ENCODE results near the gene TCF3.

The TCF3 gene

GRCh38 chr19:1655131-1655981, 2.9 kb upstream of the TCF3 start:
- no peak overlapping the region for H3K4me3 ChIP-seq (replicated peaks; ENCODE audit: low read depth, low read length)
- no peak for DNase-seq (ENCODE audit: low read depth)
- no peak for TF ChIP-seq CTCF (IDR thresholded peaks at IDR 0.05; ENCODE audit: low read length, missing control alignments)

GRCh38 chr19:1654178-1654792, 1.9 kb upstream of the TCF3 start:
- no peak for TF ChIP-seq CTCF (IDR thresholded peaks at IDR 0.05; ENCODE audit: low read length, missing control alignments)
- H3K4me3 ChIP-seq (replicated peaks; ENCODE audit: low read depth, low read length): no peak overlapping the region
- DNase-seq (ENCODE audit: low read depth): no peak

GRCh38 chr19:1653300-1653628, 849 bp upstream of the TCF3 start:
- TF ChIP-seq CTCF (IDR thresholded peaks at IDR 0.05; ENCODE audit: low read length, missing control alignments): no peak
- no peak for DNase-seq (ENCODE audit: low read depth)
- peak overlapping the region; percentile 64 for H3K4me3 ChIP-seq (replicated peaks; ENCODE audit: low read depth, low read length)

GRCh38 chr19:1651568-1652291, 685 bp downstream of the TCF3 start:
- no peak for TF ChIP-seq CTCF (IDR thresholded peaks at IDR 0.05; ENCODE audit: low read length, missing control alignments)
- H3K4me3 ChIP-seq (replicated peaks; ENCODE audit: low read depth, low read length): peak overlapping the region; percentile 71
- peak; percentile 26 for DNase-seq (ENCODE audit: low read depth)

- no peak for TF ChIP-seq CTCF (IDR thresholded peaks at IDR 0.05; ENCODE audit: low read length, missing control alignments)
- H3K4me3 ChIP-seq (replicated peaks; ENCODE audit: low read depth, low read length): peak overlapping the region; percentile 71
- peak; percentile 42 for DNase-seq (ENCODE audit: low read depth)
Observed at GRCh38 chr19:1650650-1651567, 1.5 kb downstream of the TCF3 start.

Measured in fibroblast of pulmonary artery (primary cell).